ENCODE data around the gene NUP62.

GRCh38 chr19:49925486-49925885 lies 3.8 kb downstream of the NUP62 start:
- TF ChIP-seq CTCF (IDR thresholded peaks at IDR 0.05; ENCODE audit: control extremely low read depth in 1 of 3, insufficient read depth in 1 of 3, low read depth in 1 of 3, low read length in 3 of 3) = no peak
- TF ChIP-seq POLR2AphosphoS5 (IDR thresholded peaks at IDR 0.05; ENCODE audit: low read depth, low read length) = no peak; the same call in 1 of the 2 replicates
- TF ChIP-seq POLR2A (IDR thresholded peaks at IDR 0.05; ENCODE audit: control extremely low read depth in 1 of 2, low read depth in 2 of 2, low read length in 2 of 2) = no peak
- TF ChIP-seq USF2 (IDR thresholded peaks at IDR 0.05; ENCODE audit: low read length) = no peak
- TF ChIP-seq TAF1 (IDR thresholded peaks at IDR 0.05; ENCODE audit: low read depth, low read length) = no peak
- TF ChIP-seq GTF2F1 (IDR thresholded peaks at IDR 0.05; ENCODE audit: borderline replicate concordance, low read depth, low read length) = no peak
- no peak for TF ChIP-seq TBP (IDR thresholded peaks at IDR 0.05; ENCODE audit: low read depth, low read length)
- no peak for TF ChIP-seq MAX (IDR thresholded peaks at IDR 0.05)
- no peak for TF ChIP-seq EZH2 (IDR thresholded peaks at IDR 0.05; ENCODE audit: low read depth, low read length, severe bottlenecking)
- no peak for TF ChIP-seq NRF1 (IDR thresholded peaks at IDR 0.05; ENCODE audit: low read depth, low read length)
- no peak for TF ChIP-seq GABPA (IDR thresholded peaks at IDR 0.05; ENCODE audit: borderline replicate concordance, insufficient read depth, low read length)
- TF ChIP-seq CHD2 (IDR thresholded peaks at IDR 0.05; ENCODE audit: low read length) = no peak

Measured in H1 (cell line).